Neural cell (in vitro differentiated cells): ENCODE results near the gene PDE4A. TPM values are rescaled to one million over a fixed set of nuclear protein-coding genes. Genes with fewer than 3 reads are reported as not detected.

Source experiments
- H2AFZ ChIP-seq: fragments of 200-600, 300-800 bp; sonication (generic), shearing (Covaris generic); 2 replicates; pipeline ENCODE4 v1.6.0; 2014; ENCODE audit warnings: low read depth, mild to moderate bottlenecking, antibody characterized with exemption, low read length, moderate library complexity
- H3F3A ChIP-seq: fragments of 200-600 bp; shearing (Covaris generic); 2 replicates; pipeline ENCODE4 v1.6.1; 2016; ENCODE audit warnings: mild to moderate bottlenecking, moderate library complexity, mixed read lengths, antibody characterized with exemption, low read length; ENCODE audit not compliant: insufficient read depth, poor library complexity, severe bottlenecking
- H3K27ac ChIP-seq: fragments of 200-600, 300-800 bp; sonication (generic), shearing (Covaris generic); 2 replicates; pipeline ENCODE4 v1.5.1; 2014; ENCODE audit warnings: mild to moderate bottlenecking, low read length, moderate library complexity
- H3K27me3 ChIP-seq: fragments of 300-800, 200-600 bp; sonication (generic), shearing (Covaris generic); 2 replicates; pipeline ENCODE4 v1.6.0; 2014; ENCODE audit warnings: mild to moderate bottlenecking, low read depth, low read length, moderate library complexity; ENCODE audit not compliant: insufficient read depth
- H3K36me3 ChIP-seq: fragments of 300-800, 200-600 bp; sonication (generic), shearing (Covaris generic); 2 replicates; pipeline ENCODE4 v1.5.1; 2014; ENCODE audit warnings: mild to moderate bottlenecking, antibody characterized with exemption, low read length, moderate library complexity; ENCODE audit not compliant: insufficient read depth
- H3K4me2 ChIP-seq: fragments of 300-800, 200-600 bp; sonication (generic), shearing (Covaris generic); 2 replicates; pipeline ENCODE4 v1.6.0; 2014; ENCODE audit warnings: mild to moderate bottlenecking, low read length
- H3K4me3 ChIP-seq: fragments of 300-800, 200-600 bp; sonication (generic), shearing (Covaris generic); 2 replicates; pipeline ENCODE4 v1.5.1; 2014; ENCODE audit warnings: mild to moderate bottlenecking, low read length, moderate library complexity
- H3K79me2 ChIP-seq: fragments of 200-600 bp; shearing (Covaris generic); replicated peaks from 2 replicates; pipeline ENCODE4 v1.6.0; 2014; ENCODE audit warnings: mild to moderate bottlenecking, low read length, moderate library complexity; ENCODE audit not compliant: insufficient read depth
- H3K9ac ChIP-seq: fragments of 300-800, 200-600 bp; sonication (generic), shearing (Covaris generic); 2 replicates; pipeline ENCODE4 v1.6.1; 2016; ENCODE audit warnings: mild to moderate bottlenecking, low read length, mixed read lengths
- H3K9me2 ChIP-seq: fragments of 200-600 bp; shearing (Covaris generic); 2 replicates; pipeline ENCODE4 v1.6.1; 2016; ENCODE audit warnings: mild to moderate bottlenecking, low read length, mixed read lengths; ENCODE audit not compliant: insufficient read depth
- H3K9me3 ChIP-seq: fragments of 200-600, 300-800 bp; sonication (generic), shearing (Covaris generic); 2 replicates; pipeline ENCODE4 v1.6.1; 2016; ENCODE audit warnings: mild to moderate bottlenecking, mixed run types, low read length, moderate library complexity, mixed read lengths
- H4K20me1 ChIP-seq: fragments of 200-600 bp; shearing (Covaris generic); 2 replicates; pipeline ENCODE4 v1.6.1; 2016; ENCODE audit warnings: mild to moderate bottlenecking, mixed run types; ENCODE audit not compliant: insufficient read depth
- CTCF ChIP-seq: fragments of 450-650 bp; IDR thresholded peaks from 2 replicates; pipeline ENCODE4 v1.5.1; 2014; ENCODE audit warnings: antibody characterized with exemption, mild to moderate bottlenecking, moderate library complexity; ENCODE audit not compliant: poor library complexity, severe bottlenecking
- EP300 ChIP-seq: fragments of 450-650 bp; conservative IDR thresholded peaks from 2 replicates; pipeline ENCODE4 v1.6.1; 2014; ENCODE audit warnings: antibody characterized with exemption, mild to moderate bottlenecking, moderate library complexity; ENCODE audit not compliant: poor library complexity, severe bottlenecking
- EZH2 ChIP-seq: fragments of 200-600, 300-800 bp; shearing (Covaris generic), sonication (generic); IDR thresholded peaks from 2 replicates; pipeline ENCODE4 v1.6.1; 2014; ENCODE audit warnings: antibody characterized with exemption, low read length, borderline replicate concordance, mild to moderate bottlenecking; ENCODE audit not compliant: insufficient read depth, poor library complexity, severe bottlenecking
- MXI1 ChIP-seq: fragments of 450-650 bp; conservative IDR thresholded peaks from 2 replicates; pipeline ENCODE4 v1.6.1; 2014; ENCODE audit warnings: antibody characterized with exemption, mild to moderate bottlenecking; ENCODE audit not compliant: poor library complexity, severe bottlenecking
- POLR2AphosphoS5 ChIP-seq: IDR thresholded peaks from 2 replicates; pipeline ENCODE4 v1.6.1; 2012
- RAD21 ChIP-seq: fragments of 450-650 bp; conservative IDR thresholded peaks from 2 replicates; pipeline ENCODE4 v1.6.1; 2014; ENCODE audit warnings: antibody characterized with exemption, mild to moderate bottlenecking, moderate library complexity
- REST ChIP-seq: IDR thresholded peaks from 2 replicates; pipeline ENCODE4 v1.6.1; 2012; ENCODE audit warnings: borderline replicate concordance
- SMC3 ChIP-seq: fragments of 450-650 bp; conservative IDR thresholded peaks from 2 replicates; pipeline ENCODE4 v1.6.1; 2014; ENCODE audit warnings: antibody characterized with exemption, mild to moderate bottlenecking, moderate library complexity; ENCODE audit not compliant: poor library complexity
- TAF1 ChIP-seq: IDR thresholded peaks from 2 replicates; pipeline ENCODE4 v1.6.1; 2012; ENCODE audit warnings: low read depth
- polyA plus RNA-seq: library from polyadenylated mRNA; depleted of rRNA; stranded (reverse); fragments of >200 nt; gene quantifications from 2 replicates; pipeline ENCODE4 v1.2.3, GENCODE V29; 2014

Gene PDE4A
- polyA plus RNA-seq, 1 donor from 2014 or later = 3.4 TPM

- H2AFZ ChIP-seq = no peak overlapping the region
- H3K4me2 ChIP-seq = no peak overlapping the region
- H3K27ac ChIP-seq = no peak overlapping the region
- H3K36me3 ChIP-seq = no peaks in the 10 kb centered on the region
- no peaks in the 10 kb centered on the region for H4K20me1 ChIP-seq
- H3K27me3 ChIP-seq = no peaks in the 10 kb centered on the region
- peaks cover 9% of the 10 kb centered on the region for H3K79me2 ChIP-seq
- H3K9ac ChIP-seq = no peak overlapping the region
- no peaks in the 10 kb centered on the region for H3K9me3 ChIP-seq
- no peaks in the 10 kb centered on the region for H3K9me2 ChIP-seq
- TF ChIP-seq TAF1 (no peak), EZH2 (no peak), REST (no peak), SMC3 (no peak), CTCF (peak; percentile 48), EP300 (no peak), MXI1 (no peak)
- H3F3A ChIP-seq = no peaks in the 10 kb centered on the region
- no peak overlapping the region for H3K4me3 ChIP-seq
These were observed 85.4 kb downstream of the PDE4A start for GRCh38 chr19:10505583-10506229.

DNA sequence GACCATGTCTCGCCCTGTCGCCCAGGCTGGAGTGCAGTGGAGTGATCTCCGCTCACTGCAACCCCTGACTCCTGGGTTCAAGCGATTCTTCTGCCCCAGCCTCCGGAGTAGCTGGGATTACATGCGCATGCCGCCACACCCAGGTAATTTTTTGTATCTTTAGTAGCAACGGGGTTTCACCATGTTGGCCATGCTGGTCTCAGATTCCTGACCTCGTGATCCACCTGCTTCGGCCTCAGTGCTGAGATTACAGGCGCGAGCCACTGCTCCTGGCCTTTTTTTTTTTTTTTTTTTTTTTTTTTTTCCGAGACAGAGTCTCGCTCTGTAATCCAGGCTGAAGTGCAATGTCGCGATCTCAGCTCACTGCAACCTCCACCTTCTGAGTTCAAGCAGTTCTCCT, 87.7 kb downstream of the PDE4A start:
- Histone ChIP-seq H3K79me2 (no peaks in the 10 kb centered on the region), H3K9ac (no peak overlapping the region), H3K9me3 (no peaks in the 10 kb centered on the region), H4K20me1 (no peaks in the 10 kb centered on the region), H3K9me2 (no peaks in the 10 kb centered on the region), H3K27me3 (peaks cover 16% of the 10 kb centered on the region), H3K27ac (no peak overlapping the region), H2AFZ (no peak overlapping the region), H3K36me3 (no peaks in the 10 kb centered on the region), H3K4me2 (no peak overlapping the region), H3F3A (no peaks in the 10 kb centered on the region), H3K4me3 (no peak overlapping the region)
- no peak for TF ChIP-seq MXI1

DNA sequence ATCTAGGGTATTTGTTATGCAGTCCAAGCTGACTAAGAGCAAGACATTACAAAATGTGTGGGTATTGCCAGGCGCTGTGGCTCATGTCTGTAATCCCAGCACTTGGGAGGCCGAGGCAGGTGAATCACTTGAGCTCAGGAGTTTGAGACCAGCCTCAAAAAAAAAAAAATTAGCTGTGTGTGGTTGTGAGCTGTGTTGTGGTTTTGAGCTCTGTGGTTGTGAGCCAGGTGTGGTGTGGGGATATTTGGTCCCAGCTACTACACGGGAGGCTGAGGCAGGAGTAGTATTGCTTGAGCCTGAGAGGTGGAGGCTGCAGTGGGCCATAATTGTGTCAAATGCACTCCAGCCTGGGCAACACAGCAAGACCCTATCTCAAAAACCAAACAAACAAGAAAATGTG, 88.4 kb downstream of the PDE4A start:
- H2AFZ ChIP-seq = no peak overlapping the region
- no peaks in the 10 kb centered on the region for H3K9me2 ChIP-seq
- no peak overlapping the region for H3K4me3 ChIP-seq
- H3K9me3 ChIP-seq = no peaks in the 10 kb centered on the region
- H4K20me1 ChIP-seq = no peaks in the 10 kb centered on the region
- H3K4me2 ChIP-seq = no peak overlapping the region
- H3K27ac ChIP-seq = no peak overlapping the region
- H3K36me3 ChIP-seq = no peaks in the 10 kb centered on the region
- no peaks in the 10 kb centered on the region for H3K79me2 ChIP-seq
- no peaks in the 10 kb centered on the region for H3F3A ChIP-seq
- no peak overlapping the region for H3K9ac ChIP-seq
- no peak for TF ChIP-seq REST
- TF ChIP-seq EP300 = no peak
- TF ChIP-seq CTCF = no peak
- no peak for TF ChIP-seq POLR2AphosphoS5
- TF ChIP-seq EZH2 = no peak
- no peak for TF ChIP-seq RAD21
- no peak for TF ChIP-seq MXI1
- no peak for TF ChIP-seq SMC3
- TF ChIP-seq TAF1 = no peak
- H3K27me3 ChIP-seq = peaks cover 22% of the 10 kb centered on the region
